Activated CD4-positive, alpha-beta T cell treated with anti-CD3 and anti-CD28 coated beads, Interleukin-2, amount 50 U/mL, for 48 hours (primary cell): ENCODE data around the gene SLC16A3.

Experiments
- DNase-seq, 2 experiments: peaks; one replicate each; pipeline ENCODE4 v3.0.0-alpha.2; 2020

The SLC16A3 gene

GRCh38 chr17:82237083-82237745 is 8.4 kb downstream of the SLC16A3 start:
- DNase-seq: no peak

GRCh38 chr17:82237746-82238471 is 9.1 kb downstream of the SLC16A3 start:
- no peak for DNase-seq

- DNase-seq: peak; percentile 80 to 86
Measured at GRCh38 chr17:82238472-82239201, 9.8 kb downstream of the SLC16A3 start.

GRCh38 chr17:82239401-82239925 is 10.6 kb downstream of the SLC16A3 start:
- no peak for DNase-seq

GRCh38 chr17:82239926-82240505 is 11.2 kb downstream of the SLC16A3 start:
- no peak for DNase-seq

- DNase-seq: peak in 1 of 2 experiments; percentile 28
Measured at GRCh38 chr17:82240506-82241182, 11.8 kb downstream of the SLC16A3 start.

GRCh38 chr17:82241183-82241925 is 12.5 kb downstream of the SLC16A3 start:
- DNase-seq: peak; percentile 73 to 80

GRCh38 chr17:82241926-82242697 is 13.3 kb downstream of the SLC16A3 start:
- DNase-seq: no peak

- no peak for DNase-seq
Measured at GRCh38 chr17:82242698-82242976, 13.8 kb downstream of the SLC16A3 start.

GRCh38 chr17:82242977-82243647 is 14.3 kb downstream of the SLC16A3 start:
- DNase-seq: no peak

- DNase-seq: no peak
Measured at GRCh38 chr17:82243648-82244412, 15.0 kb downstream of the SLC16A3 start.

- peak in 1 of 2 experiments; percentile 44 for DNase-seq
Measured at GRCh38 chr17:82244413-82245133, 15.7 kb downstream of the SLC16A3 start.

GRCh38 chr17:82245134-82246039 is 16.5 kb downstream of the SLC16A3 start:
- DNase-seq: no peak

GRCh38 chr17:82246040-82246364 is 17.2 kb downstream of the SLC16A3 start:
- DNase-seq: no peak

GRCh38 chr17:82246365-82247181 is 17.7 kb downstream of the SLC16A3 start:
- no peak for DNase-seq

- DNase-seq: no peak
Measured at GRCh38 chr17:82247182-82247823, 18.5 kb downstream of the SLC16A3 start.
